Kidney (tissue), 14 donors: ENCODE measurements around the gene DSC3. TPM values are rescaled to one million over a fixed set of nuclear protein-coding genes. Genes with fewer than 3 reads are reported as not detected.

Source experiments
- DNase-seq, 5 donors: peaks; one replicate each; pipeline ENCODE4 v3.0.0-alpha.2; 2013 to 2020
- FAIRE-seq: peaks from 2 replicates; lab custom pipeline; 2012; peaks lifted over from hg19 to GRCh38; lab: Jason Lieb, UNC
- H3K27ac ChIP-seq, 2 donors: one replicate each; pipeline ENCODE4 v1.7.0; 2013; ENCODE audit warnings: low read depth in 2 of 2, low read length in 2 of 2, inconsistent platforms in 1 of 2
- H3K27me3 ChIP-seq: one replicate; pipeline ENCODE4 v1.7.1; 2013; ENCODE audit warnings: low read length, inconsistent platforms; ENCODE audit not compliant: control insufficient read depth, insufficient read depth
- H3K36me3 ChIP-seq, 3 donors: one replicate each; pipeline versions ENCODE4 v1.7.0 to v1.7.1; 2013; ENCODE audit warnings: low read length in 3 of 3, control low read depth in 1 of 3, inconsistent platforms in 1 of 3; ENCODE audit not compliant: insufficient read depth in 3 of 3, control insufficient read depth in 2 of 3
- H3K4me1 ChIP-seq, 3 donors: one replicate each; pipeline versions ENCODE4 v1.7.0 to v1.7.1; 2013; ENCODE audit warnings: low read length in 3 of 3, inconsistent platforms in 1 of 3, low read depth in 1 of 3; ENCODE audit not compliant: control insufficient read depth in 2 of 3, insufficient read depth in 2 of 3
- H3K4me3 ChIP-seq, 3 donors: one replicate each; pipeline versions ENCODE4 v1.7.0 to v1.8.1; 2013; ENCODE audit warnings: low read length in 3 of 3, control low read depth in 1 of 3, inconsistent platforms in 1 of 3
- H3K9ac ChIP-seq, 3 donors: one replicate each; pipeline versions ENCODE4 v1.7.0 to v1.7.1; 2013; ENCODE audit warnings: low read length in 3 of 3, control low read depth in 1 of 3, inconsistent platforms in 1 of 3
- H3K9me3 ChIP-seq, 3 donors: one replicate each; pipeline versions ENCODE4 v1.7.0 to v1.7.1; 2013; ENCODE audit warnings: low read length in 3 of 3, control low read depth in 1 of 3, inconsistent platforms in 1 of 3; ENCODE audit not compliant: control insufficient read depth in 2 of 3, insufficient read depth in 1 of 3
- intact Hi-C: fragments of 100-400 bp; cut with DNase I; formaldehyde crosslinking; loops from one replicate; pipeline ENCODE4 v1.11.1; 2022
- polyA plus RNA-seq: library from polyadenylated mRNA; stranded (reverse); fragments of 350-450 nt; fragmentation: Illumina TruSeq; extraction: RNeasy Lipid Tissue Mini Kit (QIAGEN cat#74804); gene quantifications from one replicate; pipeline ENCODE4 v1.2.3, GENCODE V29; 2014; ENCODE audit warnings: low read depth, low replicate concordance; ENCODE audit not compliant: insufficient read depth
- total RNA-seq: library from RNA; stranded (reverse); fragmentation: NEBNext Ultra II Directional; extraction: Animal tissue kit (Norgen Biotek cat#: 25700); gene quantifications from one replicate; pipeline ENCODE4 v1.2.1, GENCODE V29; 2021
- TF ChIP-seq, protein P1 (sequence below): IDR thresholded peaks from 3 replicates; pipeline ENCODE4 v1.5.1; 2012; ENCODE audit warnings: mild to moderate bottlenecking, moderate library complexity, borderline replicate concordance; ENCODE audit not compliant: insufficient read depth; ENCODE audit errors: extremely low read depth
- donor health status: control.
- donor health status: control.
- donor health status: control.
- donor health status: control.
- donor health status: control.
- donor health status: DM: yes; HTN: yes; CAD: no.
- donor health status: Normal renal cell carcinoma (clear cell type).

DSC3 gene
- total and polyA plus RNA-seq, 2 donors from 2014 or later: not detected

- no peak overlapping the region for H3K9ac ChIP-seq
- DNase-seq: no peak
- no peaks in the 10 kb centered on the region for H3K4me1 ChIP-seq
- H3K9me3 ChIP-seq: no peaks in the 10 kb centered on the region
- no peak overlapping the region for H3K4me3 ChIP-seq
- intact Hi-C loops: no loop called here
- no peak for FAIRE-seq
- H3K36me3 ChIP-seq: no peaks in the 10 kb centered on the region
- H3K27ac ChIP-seq: no peak overlapping the region
- TF ChIP-seq, protein P1, sequence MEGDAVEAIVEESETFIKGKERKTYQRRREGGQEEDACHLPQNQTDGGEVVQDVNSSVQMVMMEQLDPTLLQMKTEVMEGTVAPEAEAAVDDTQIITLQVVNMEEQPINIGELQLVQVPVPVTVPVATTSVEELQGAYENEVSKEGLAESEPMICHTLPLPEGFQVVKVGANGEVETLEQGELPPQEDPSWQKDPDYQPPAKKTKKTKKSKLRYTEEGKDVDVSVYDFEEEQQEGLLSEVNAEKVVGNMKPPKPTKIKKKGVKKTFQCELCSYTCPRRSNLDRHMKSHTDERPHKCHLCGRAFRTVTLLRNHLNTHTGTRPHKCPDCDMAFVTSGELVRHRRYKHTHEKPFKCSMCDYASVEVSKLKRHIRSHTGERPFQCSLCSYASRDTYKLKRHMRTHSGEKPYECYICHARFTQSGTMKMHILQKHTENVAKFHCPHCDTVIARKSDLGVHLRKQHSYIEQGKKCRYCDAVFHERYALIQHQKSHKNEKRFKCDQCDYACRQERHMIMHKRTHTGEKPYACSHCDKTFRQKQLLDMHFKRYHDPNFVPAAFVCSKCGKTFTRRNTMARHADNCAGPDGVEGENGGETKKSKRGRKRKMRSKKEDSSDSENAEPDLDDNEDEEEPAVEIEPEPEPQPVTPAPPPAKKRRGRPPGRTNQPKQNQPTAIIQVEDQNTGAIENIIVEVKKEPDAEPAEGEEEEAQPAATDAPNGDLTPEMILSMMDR: no peak
- H3K27me3 ChIP-seq: no peaks in the 10 kb centered on the region
These were observed 14.5 kb upstream of the DSC3 start for GRCh38 chr18:31057051-31057450.

- FAIRE-seq (no peak), DNase-seq (no peak)
- H3K9ac ChIP-seq: no peak overlapping the region
- H3K36me3 ChIP-seq: no peaks in the 10 kb centered on the region
- H3K27me3 ChIP-seq: no peaks in the 10 kb centered on the region
- no peak overlapping the region for H3K4me3 ChIP-seq
- H3K4me1 ChIP-seq: no peaks in the 10 kb centered on the region
- intact Hi-C loops: no loop called here
- TF ChIP-seq, protein P1: no peak
- H3K9me3 ChIP-seq: no peaks in the 10 kb centered on the region
- no peak overlapping the region for H3K27ac ChIP-seq
These were observed 13.8 kb upstream of the DSC3 start for GRCh38 chr18:31056296-31056695.

GRCh38 chr18:31050635-31051034, 8.1 kb upstream of the DSC3 start:
- no peak for DNase-seq
- H3K4me3 ChIP-seq: no peak overlapping the region
- H3K4me1 ChIP-seq: no peaks in the 10 kb centered on the region
- no peaks in the 10 kb centered on the region for H3K27me3 ChIP-seq
- H3K9me3 ChIP-seq: no peaks in the 10 kb centered on the region
- TF ChIP-seq, protein P1: no peak
- intact Hi-C loops: no loop called here
- FAIRE-seq: no peak
- H3K9ac ChIP-seq: no peak overlapping the region
- no peaks in the 10 kb centered on the region for H3K36me3 ChIP-seq
- H3K27ac ChIP-seq: no peak overlapping the region

DNA sequence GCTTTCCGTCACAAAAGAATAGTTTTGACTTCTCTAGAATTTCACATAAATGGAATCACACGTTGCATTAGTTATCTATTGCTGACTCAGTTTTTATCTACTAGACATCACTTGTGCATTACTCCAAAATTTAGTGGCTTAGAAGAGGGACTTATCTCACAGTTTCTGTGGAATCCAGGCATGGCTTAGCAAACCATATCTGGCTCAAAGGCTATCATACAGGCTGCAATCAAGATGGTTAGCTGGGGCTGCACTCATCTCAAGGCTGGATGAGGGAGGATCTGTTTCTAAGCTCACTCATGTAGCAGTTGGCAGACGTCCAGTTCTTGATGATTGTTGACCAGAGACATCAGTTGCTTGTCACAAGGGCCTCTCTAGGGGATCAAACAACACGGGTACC, 6.6 kb upstream of the DSC3 start:
- Histone ChIP-seq H3K27me3 (no peaks in the 10 kb centered on the region), H3K36me3 (no peaks in the 10 kb centered on the region), H3K27ac (no peak overlapping the region), H3K9me3 (no peaks in the 10 kb centered on the region), H3K9ac (no peak overlapping the region), H3K4me3 (no peak overlapping the region), H3K4me1 (no peaks in the 10 kb centered on the region)
- TF ChIP-seq, protein P1: no peak
- no peak for FAIRE-seq
- DNase-seq: peak in 1 of 5 donors; percentile 18
- intact Hi-C loops: no loop called here
